ENCODE data around the gene BLOC1S1.

The BLOC1S1 gene

GRCh38 chr12:55728939-55729818, 13.3 kb downstream of the BLOC1S1 start, which contains the start of gene CD63:
TSS of gene CD63 (minus strand) at chr12:55729009. CDS start at chr12:55728341, 668 bp downstream.
- DNase-seq, result peak; percentile 78

DNA sequence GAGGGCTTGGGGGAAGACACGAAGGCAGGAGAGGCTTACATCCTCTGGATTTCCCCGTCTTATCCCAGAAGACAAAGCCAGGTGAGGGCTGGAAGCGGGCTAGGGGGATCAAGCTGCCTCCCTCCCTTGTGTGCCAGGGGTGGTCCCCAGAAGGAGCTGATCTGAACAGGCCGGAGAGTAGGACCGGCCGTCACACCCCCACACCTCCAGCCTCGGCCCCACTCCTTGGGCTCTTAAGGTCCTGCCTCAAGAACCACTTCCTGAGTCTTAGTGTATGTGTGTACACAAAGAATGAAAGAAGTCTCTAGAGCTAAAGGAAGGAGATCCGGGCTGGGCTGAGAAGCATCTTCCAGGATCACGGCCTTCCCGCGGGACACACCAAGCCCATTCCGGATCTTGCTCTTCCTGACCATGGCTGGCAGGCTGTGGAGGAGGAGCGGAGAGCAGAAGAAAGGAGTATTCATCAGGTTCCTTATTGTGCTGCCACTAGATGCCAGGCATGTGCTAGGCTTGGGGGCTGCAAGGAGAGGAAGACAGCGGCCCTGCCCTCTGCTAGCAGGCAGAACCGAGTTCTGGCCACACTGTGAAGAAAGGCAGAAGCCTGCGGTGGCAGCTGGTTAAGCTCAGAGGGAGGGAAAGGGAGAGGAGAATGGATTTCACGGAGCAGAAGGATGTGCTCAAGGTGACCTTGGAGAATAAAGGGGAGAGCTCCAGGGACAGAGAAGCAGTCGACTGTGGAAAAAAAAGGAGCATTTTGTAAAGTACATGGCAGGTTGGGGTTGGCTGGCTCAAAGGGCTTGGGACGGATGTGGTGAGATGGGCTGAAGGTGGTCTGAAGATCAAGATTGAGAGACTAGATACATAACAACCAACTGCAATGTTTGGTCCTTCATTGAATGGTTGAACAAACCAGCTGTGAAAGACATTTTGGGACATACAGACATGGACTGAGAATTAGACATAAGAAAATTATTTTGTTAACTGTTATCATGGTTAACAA, 14.3 kb downstream of the BLOC1S1 start:
- peak; percentile 71 for DNase-seq

- no peak for DNase-seq
Measured at GRCh38 chr12:55732288-55732687, 16.4 kb downstream of the BLOC1S1 start.

- no peak for DNase-seq
Measured at GRCh38 chr12:55733021-55733555, 17.2 kb downstream of the BLOC1S1 start.

DNA sequence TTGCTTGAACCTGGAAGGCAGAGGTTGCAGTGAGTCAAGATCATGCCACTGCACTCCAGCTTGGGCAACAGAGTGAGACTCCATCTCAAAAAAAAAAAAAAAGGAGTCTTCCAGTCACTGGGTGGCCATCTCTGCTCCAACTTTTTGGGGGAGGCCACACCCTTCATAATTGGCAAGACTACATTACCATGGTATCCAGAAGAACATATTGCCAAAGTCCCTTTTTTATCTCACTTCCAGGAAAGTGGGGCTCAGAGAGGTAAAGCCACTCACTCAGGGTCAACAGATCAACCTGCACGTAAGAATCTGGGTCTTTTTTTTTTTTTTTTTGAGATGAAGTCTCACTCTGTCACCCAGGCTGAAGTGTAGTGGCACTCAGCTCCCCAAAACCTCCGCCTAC, 18.0 kb downstream of the BLOC1S1 start:
- no peak for DNase-seq

GRCh38 chr12:55734595-55734994, 18.7 kb downstream of the BLOC1S1 start:
- no peak for DNase-seq

- DNase-seq, result no peak
Measured at GRCh38 chr12:55736076-55736475, 20.2 kb downstream of the BLOC1S1 start.

GRCh38 chr12:55736780-55737580, 21.1 kb downstream of the BLOC1S1 start:
- no peak for DNase-seq

DNA sequence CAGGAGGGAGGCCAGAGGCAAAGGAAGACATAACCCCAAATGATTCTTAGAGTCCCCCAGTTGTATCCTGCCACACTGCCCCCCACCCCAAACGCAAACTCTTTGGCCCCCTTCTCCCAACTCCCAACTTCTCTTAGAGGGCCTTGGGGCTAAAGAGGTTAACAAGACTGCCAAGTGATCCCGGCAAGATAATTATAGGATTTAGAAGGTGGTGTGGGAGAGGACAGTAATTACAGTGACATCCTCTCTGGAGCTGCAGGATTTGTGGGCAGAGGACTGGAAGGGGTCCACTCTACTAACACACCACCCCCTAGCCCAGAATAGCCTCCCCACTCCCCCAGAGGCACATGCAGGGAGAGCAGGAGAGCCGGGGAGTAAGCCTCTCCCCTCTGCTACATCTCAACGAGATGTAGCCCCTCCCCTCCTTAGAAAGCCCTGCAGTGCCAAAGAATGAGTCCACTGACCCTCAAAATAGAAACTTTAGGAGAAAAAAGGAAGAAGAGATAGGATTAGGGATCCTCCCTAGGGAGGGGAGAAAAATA, 21.8 kb downstream of the BLOC1S1 start:
- no peak for DNase-seq

- DNase-seq, result peak; percentile 69
Measured at GRCh38 chr12:55738123-55739024, 22.5 kb downstream of the BLOC1S1 start.

- no peak for DNase-seq
Measured at GRCh38 chr12:55739025-55739378, 23.2 kb downstream of the BLOC1S1 start.

DNA sequence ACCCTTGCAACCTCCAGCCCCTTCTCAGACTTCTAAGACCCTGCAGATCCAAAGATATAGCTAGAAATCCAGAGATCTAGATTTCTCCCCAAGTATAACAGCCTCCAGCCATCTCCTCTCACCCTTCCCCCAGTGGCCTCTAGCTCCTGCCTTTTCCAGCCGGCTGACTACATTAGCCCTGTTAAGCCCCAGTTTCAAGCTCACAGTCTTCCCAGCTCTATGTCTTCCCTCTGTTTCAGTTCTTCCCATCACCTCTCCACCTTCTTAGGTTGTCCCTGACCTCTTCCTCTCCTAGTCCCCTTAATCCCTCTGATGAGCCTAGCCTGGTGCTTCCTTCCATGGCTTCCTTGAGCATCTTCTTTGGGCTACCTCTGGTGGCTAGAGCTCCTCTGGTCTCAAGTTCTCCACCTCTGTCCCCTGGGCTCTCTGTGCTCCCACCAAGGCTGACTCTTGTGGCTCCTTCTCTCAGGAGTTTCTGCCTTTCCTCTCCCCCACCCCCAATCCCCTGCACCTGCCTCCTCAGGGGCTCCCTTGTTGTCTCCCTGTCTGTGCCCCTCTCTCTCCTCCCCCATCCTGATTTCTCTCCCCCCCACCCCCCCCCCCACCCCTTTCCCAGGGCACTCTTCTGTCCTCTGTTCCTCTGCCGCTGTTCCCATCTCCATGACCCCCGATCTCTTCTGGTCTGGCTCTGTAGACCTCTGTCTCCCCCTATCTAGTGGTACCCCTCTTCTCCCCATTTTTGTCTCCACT, 26.3 kb downstream of the BLOC1S1 start:
- DNase-seq, result no peak

DNA sequence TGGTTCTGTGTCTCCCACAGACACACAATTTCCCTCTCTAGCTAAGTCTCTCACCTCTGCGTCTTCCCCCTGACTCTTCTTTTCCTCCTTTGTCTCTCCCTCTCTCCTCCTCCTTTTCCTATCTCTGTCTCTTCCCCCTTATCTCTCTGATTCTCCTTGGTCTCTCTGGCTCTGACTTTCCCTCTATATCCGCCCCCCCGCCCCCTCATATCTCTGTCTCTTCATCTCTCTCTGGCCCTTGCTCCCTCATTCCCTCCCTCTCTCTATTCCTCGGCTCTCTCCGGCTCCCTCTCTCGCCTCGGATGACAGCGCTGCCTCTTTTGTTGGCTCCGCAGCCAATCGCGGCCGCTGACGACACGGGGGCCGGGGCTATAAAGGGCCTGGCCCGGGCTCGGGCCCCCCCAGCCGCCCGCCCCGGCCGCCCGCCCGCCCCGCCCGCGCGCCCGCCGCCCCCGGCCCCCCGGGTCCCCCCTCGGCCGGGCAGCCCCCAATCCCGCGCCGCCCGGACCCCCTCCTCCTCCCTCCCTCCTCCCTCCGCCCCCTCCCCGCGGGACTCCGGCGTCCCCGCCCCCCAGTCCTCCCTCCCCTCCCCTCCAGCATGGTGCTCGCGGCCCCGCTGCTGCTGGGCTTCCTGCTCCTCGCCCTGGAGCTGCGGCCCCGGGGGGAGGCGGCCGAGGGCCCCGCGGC, 27.0 kb downstream of the BLOC1S1 start, which contains the start of gene GDF11:
Gene GDF11, plus strand, starts transcription at position 404 of the 687 bp plus-strand sequence. Its CDS starts 195 bp downstream, at position 599.
- DNase-seq, result peak; percentile 39

- no peak for DNase-seq
Measured at GRCh38 chr12:55743406-55744339, 27.8 kb downstream of the BLOC1S1 start.

- no peak for DNase-seq
Measured at GRCh38 chr12:55744340-55745030, 28.6 kb downstream of the BLOC1S1 start.

- no peak for DNase-seq
Measured at GRCh38 chr12:55745361-55746173, 29.7 kb downstream of the BLOC1S1 start.
